Ascending aorta (tissue), 2 donors: Measurements from ENCODE around the gene FCER1G. TPM values are rescaled to one million over a fixed set of nuclear protein-coding genes. Genes with fewer than 3 reads are reported as not detected.

Experiments used
- DNase-seq, 2 donors: peaks; one replicate each; pipeline ENCODE4 v3.0.0-alpha.2; 2019; ENCODE audit warnings: low spot score in 2 of 2
- H3K27ac ChIP-seq, 2 donors: fragments of 200-600 bp; sonication (generic); one replicate each; pipeline ENCODE4 v1.5.1; 2016 to 2017; ENCODE audit warnings: mild to moderate bottlenecking in 1 of 2
- H3K27me3 ChIP-seq: fragments of 200-600 bp; sonication (generic); one replicate; pipeline ENCODE4 v1.5.1; 2017
- H3K36me3 ChIP-seq, 2 donors: fragments of 200-600 bp; sonication (generic); one replicate each; pipeline ENCODE4 v1.5.1; 2016
- H3K4me1 ChIP-seq, 2 donors: fragments of 200-600 bp; sonication (generic); one replicate each; pipeline ENCODE4 v1.5.1; 2016 to 2017; ENCODE audit warnings: mild to moderate bottlenecking in 1 of 2
- H3K4me3 ChIP-seq, 2 donors: fragments of 200-600 bp; sonication (generic); one replicate each; pipeline ENCODE4 v1.5.1; 2016 to 2017; ENCODE audit warnings: mild to moderate bottlenecking in 1 of 2
- H3K9me3 ChIP-seq, 2 donors: fragments of 200-600 bp; sonication (generic); one replicate each; pipeline ENCODE4 v1.5.1; 2016
- intact Hi-C: fragments of 100-400 bp; cut with DNase I; formaldehyde crosslinking; loops from one replicate; pipeline ENCODE4 v1.15.1; 2023
- total RNA-seq: library from RNA; depleted of rRNA; stranded (reverse); fragments of >200 nt; gene quantifications from one replicate; pipeline ENCODE4 v1.1.0, GENCODE V29; 2016
- TF ChIP-seq, protein P1 (sequence below), 3 experiments: fragments of 200-600 bp in 2 of 3; fragments of 450-650 bp in 1 of 3; sonication (generic) in 2 of 3; IDR thresholded peaks; one replicate each; pipeline ENCODE4 v1.5.1; 2016 to 2019; ENCODE audit warnings: antibody characterized with exemption in 3 of 3, mild to moderate bottlenecking in 1 of 3, moderate library complexity in 1 of 3

The FCER1G gene
- total RNA-seq, 1 donor from 2014 or later, result 69.9 TPM

GRCh38 chr1:161230762-161231161, 15.7 kb downstream of the FCER1G start:
- intact Hi-C loops, result no loop called here
- Histone ChIP-seq H3K9me3 (no peaks in the 10 kb centered on the region), H3K27me3 (no peaks in the 10 kb centered on the region), H3K4me3 (no peak overlapping the region), H3K27ac (no peak overlapping the region), H3K36me3 (peaks cover 12 to 28% of the 10 kb centered on the region in 2 donors), H3K4me1 (peaks cover 7 to 13% of the 10 kb centered on the region in 2 donors)
- DNase-seq, result no peak
- TF ChIP-seq, protein P1, sequence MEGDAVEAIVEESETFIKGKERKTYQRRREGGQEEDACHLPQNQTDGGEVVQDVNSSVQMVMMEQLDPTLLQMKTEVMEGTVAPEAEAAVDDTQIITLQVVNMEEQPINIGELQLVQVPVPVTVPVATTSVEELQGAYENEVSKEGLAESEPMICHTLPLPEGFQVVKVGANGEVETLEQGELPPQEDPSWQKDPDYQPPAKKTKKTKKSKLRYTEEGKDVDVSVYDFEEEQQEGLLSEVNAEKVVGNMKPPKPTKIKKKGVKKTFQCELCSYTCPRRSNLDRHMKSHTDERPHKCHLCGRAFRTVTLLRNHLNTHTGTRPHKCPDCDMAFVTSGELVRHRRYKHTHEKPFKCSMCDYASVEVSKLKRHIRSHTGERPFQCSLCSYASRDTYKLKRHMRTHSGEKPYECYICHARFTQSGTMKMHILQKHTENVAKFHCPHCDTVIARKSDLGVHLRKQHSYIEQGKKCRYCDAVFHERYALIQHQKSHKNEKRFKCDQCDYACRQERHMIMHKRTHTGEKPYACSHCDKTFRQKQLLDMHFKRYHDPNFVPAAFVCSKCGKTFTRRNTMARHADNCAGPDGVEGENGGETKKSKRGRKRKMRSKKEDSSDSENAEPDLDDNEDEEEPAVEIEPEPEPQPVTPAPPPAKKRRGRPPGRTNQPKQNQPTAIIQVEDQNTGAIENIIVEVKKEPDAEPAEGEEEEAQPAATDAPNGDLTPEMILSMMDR (IDR thresholded peaks at IDR 0.05), result no peak

DNA sequence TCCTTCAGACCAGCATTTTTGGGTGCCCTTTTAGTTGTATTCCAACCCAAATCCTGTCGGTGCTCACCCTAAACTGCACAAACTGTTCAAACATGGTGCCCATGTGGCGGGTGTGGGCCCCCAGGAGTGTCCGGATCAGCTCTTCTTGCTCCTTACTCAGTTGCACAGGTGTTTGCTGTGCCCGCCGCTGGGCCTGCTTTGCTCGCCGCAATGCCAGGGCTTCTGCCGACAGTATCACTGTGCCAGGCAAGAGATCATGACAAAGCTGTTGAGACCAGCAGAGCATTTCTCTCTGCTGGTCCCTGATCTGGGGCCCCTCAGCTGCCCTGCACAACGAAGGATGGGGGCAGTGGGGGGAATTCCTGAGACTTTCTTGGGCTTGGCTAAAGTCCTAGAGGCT, 18.0 kb downstream of the FCER1G start:
- no peak overlapping the region for H3K27ac ChIP-seq
- TF ChIP-seq, protein P1 (IDR thresholded peaks at IDR 0.05), result no peak
- H3K9me3 ChIP-seq, result no peaks in the 10 kb centered on the region
- no peak for DNase-seq
- H3K4me3 ChIP-seq, result no peak overlapping the region
- H3K27me3 ChIP-seq, result no peaks in the 10 kb centered on the region
- H3K36me3 ChIP-seq, result peaks cover 12 to 25% of the 10 kb centered on the region in 2 donors
- intact Hi-C loops, result no loop called here
- H3K4me1 ChIP-seq, result no peaks in the 10 kb centered on the region

DNA sequence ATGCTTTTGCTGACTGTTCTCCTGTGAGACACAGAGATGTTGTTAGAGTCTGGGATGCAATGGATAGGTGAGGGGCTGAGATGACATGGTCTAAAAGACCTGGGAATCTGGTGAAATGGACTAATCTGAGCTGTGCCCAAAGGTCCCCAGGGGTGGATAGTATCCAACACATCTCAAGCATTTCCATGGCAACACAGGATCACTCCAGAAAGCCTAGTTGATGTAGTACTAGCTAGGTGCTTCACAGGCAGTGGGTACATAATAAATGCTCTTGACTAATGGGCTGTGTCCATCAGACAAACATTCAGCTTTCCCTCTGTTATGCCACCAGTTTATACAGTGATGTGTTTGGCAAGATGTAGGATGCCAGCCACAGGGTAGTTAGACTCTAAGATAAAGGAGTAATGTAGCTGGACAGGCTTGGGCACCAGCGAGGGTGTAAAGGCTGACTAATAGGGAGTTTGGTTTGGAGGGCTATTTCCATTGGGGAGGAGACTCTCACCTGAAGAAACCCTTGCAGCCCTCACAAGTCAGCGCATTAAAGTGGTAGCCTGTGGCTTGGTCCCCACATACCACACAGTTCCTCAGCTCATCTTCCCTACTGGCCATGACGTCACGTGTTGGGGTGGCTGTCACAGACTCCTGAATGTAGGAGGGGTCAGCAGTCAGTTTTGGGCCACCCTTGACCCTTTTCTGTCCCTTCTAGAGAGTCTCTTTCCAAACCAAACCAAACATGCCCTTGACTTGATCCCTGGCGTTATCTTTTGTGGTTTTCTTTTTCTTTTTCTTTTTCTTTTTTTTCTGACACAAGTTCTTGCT, 21.1 kb downstream of the FCER1G start:
- no peaks in the 10 kb centered on the region for H3K4me1 ChIP-seq
- H3K27ac ChIP-seq, result no peak overlapping the region
- intact Hi-C loops, result no loop called here
- H3K9me3 ChIP-seq, result no peaks in the 10 kb centered on the region
- no peak overlapping the region for H3K4me3 ChIP-seq
- no peaks in the 10 kb centered on the region for H3K27me3 ChIP-seq
- DNase-seq, result no peak
- no peaks in the 10 kb centered on the region for H3K36me3 ChIP-seq
- TF ChIP-seq, protein P1 (IDR thresholded peaks at IDR 0.05), result no peak

DNA sequence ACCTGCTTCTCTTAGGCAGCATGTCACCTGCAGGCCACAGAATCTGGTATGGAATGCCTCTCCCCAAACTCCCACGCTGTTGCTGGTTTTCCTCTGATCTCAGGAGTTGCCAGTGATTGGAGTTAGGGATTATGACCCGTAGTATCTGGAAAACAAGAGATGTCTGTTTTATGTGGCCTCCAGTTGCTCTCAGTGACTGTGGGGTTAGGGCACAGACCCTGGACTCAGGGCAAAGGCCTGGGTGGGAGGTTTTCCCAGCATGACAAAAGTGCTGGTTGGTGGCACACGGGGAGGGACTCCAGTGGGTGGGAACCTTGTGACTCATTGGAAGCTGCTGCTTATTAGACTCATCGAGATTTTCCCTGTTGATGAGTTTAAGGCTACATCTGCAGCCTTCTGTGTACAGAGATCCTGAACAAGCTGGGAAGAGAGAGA, 23.0 kb downstream of the FCER1G start, which contains the start of gene NR1I3:
TSS of gene NR1I3 (minus strand) at position 165 of the 435 bp plus-strand sequence. CDS start 1,638 bp downstream, outside the sequence.
- no peaks in the 10 kb centered on the region for H3K36me3 ChIP-seq
- no peak within 1 kb of the TSS for H3K4me3 ChIP-seq
- no peaks in the 10 kb centered on the region for H3K27me3 ChIP-seq
- H3K9me3 ChIP-seq, result no peaks in the 10 kb centered on the region
- intact Hi-C loops, result no loop called here
- no peak within 1 kb of the TSS for H3K27ac ChIP-seq
- H3K4me1 ChIP-seq, result no peaks in the 10 kb centered on the region
- DNase-seq, result no peak
- TF ChIP-seq, protein P1 (IDR thresholded peaks at IDR 0.05), result no peak

DNA sequence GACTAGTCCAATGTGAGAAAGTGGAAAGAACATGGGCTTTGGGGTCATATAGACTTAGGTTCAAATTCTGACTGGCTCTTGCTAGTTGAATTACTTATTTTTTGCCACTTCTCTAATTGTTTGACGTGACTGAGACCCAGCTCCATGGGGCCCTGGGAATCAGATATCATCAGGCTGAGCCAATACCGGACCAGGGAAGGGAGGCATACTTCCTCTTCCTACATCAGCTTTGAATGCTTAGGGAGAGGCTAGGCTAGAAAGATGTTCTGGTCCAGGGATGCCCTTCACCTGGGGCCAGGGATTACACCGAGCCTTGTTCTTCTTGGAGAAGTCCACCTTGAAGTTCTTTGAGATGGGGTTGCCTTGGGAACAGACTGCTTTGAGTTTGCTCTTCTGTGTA, 26.6 kb downstream of the FCER1G start:
- H3K4me1 ChIP-seq, result no peaks in the 10 kb centered on the region

More for the DNA sequence above, 26.6 kb downstream of the FCER1G start:
- TF ChIP-seq, protein P1 (IDR thresholded peaks at IDR 0.05), result no peak
- Histone ChIP-seq H3K4me3 (no peak overlapping the region), H3K36me3 (no peaks in the 10 kb centered on the region), H3K9me3 (no peaks in the 10 kb centered on the region), H3K27me3 (no peaks in the 10 kb centered on the region), H3K27ac (no peak overlapping the region)
- intact Hi-C loops, result no loop called here
- DNase-seq, result no peak
